Stomach (tissue), 9 donors: ENCODE measurements around the gene SFXN1. TPM values are rescaled to one million over a fixed set of nuclear protein-coding genes. Genes with fewer than 3 reads are reported as not detected.

Experiments used
- DNase-seq, 2 donors: peaks; one replicate each; pipeline versions ENCODE4 v3.0.0 to v3.0.0-alpha.2; 2013 to 2019
- H3K27ac ChIP-seq, 5 donors: fragments of 200-600 bp in 4 of 5; sonication (generic) in 4 of 5; one replicate each; pipeline ENCODE4 v1.5.1; 2013 to 2019; ENCODE audit warnings: mild to moderate bottlenecking in 1 of 5, moderate library complexity in 1 of 5
- H3K27me3 ChIP-seq, 3 donors: fragments of 200-600 bp; sonication (generic); one replicate each; pipeline ENCODE4 v1.5.1; 2017 to 2019; ENCODE audit warnings: mixed run types in 1 of 3
- H3K36me3 ChIP-seq, 4 donors: fragments of 200-600 bp; sonication (generic); 1 replicate in 3 of 4; 2 replicates in 1 of 4; pipeline ENCODE4 v1.5.1; 2016 to 2019
- H3K4me1 ChIP-seq, 4 donors: fragments of 200-600 bp; sonication (generic); one replicate each; pipeline ENCODE4 v1.5.1; 2016 to 2019
- H3K4me3 ChIP-seq, 4 donors: fragments of 200-600 bp; sonication (generic) in 3 of 4; one replicate each; pipeline ENCODE4 v1.5.1; 2016 to 2019; ENCODE audit warnings: mild to moderate bottlenecking in 1 of 4
- H3K9me3 ChIP-seq, 4 donors: fragments of 200-600 bp; sonication (generic); one replicate each; pipeline ENCODE4 v1.5.1; 2016 to 2019
- CTCF ChIP-seq, 7 experiments: fragments of 450-650 bp in 4 of 7; fragments of 200-600 bp in 3 of 7; sonication (generic) in 3 of 7; IDR thresholded peaks; one replicate each; pipeline ENCODE4 v1.5.1; 2016 to 2019; ENCODE audit warnings: antibody characterized with exemption in 7 of 7, control low read depth in 2 of 7, mild to moderate bottlenecking in 1 of 7
- EP300 ChIP-seq: sonication (generic); formaldehyde crosslinking; IDR thresholded peaks from one replicate; pipeline ENCODE4 v1.6.1; 2017; ENCODE audit warnings: antibody characterized with exemption
- POLR2A ChIP-seq, 4 donors: fragments of 450-650 bp; IDR thresholded peaks; one replicate each; pipeline ENCODE4 v1.6.1; 2016; ENCODE audit warnings: antibody characterized with exemption in 4 of 4, control low read depth in 2 of 4, mild to moderate bottlenecking in 1 of 4, moderate library complexity in 1 of 4
- POLR2AphosphoS5 ChIP-seq, 3 donors: sonication (generic); formaldehyde crosslinking; IDR thresholded peaks; one replicate each; pipeline ENCODE4 v1.6.1; 2016; ENCODE audit warnings: antibody characterized with exemption in 3 of 3
- WGBS, 5 donors: extraction: QIAGEN DNeasy Blood & Tissue Kit in 3 of 5; methylation state at CpG; one replicate each; pipeline versions ENCODE4 v1.1.5 to v1.1.7; 2013 to 2018; 5-methylcytosine and 5-hydroxymethylcytosine counted together
- intact Hi-C: fragments of 100-400 bp; cut with DNase I; formaldehyde crosslinking; loops from one replicate; pipeline ENCODE4 v1.15.1; 2023; ENCODE audit warnings: low total_unique reads
- polyA plus RNA-seq, 3 donors: library from polyadenylated mRNA; stranded (reverse); fragments of 200-250 nt; gene quantifications; one replicate each; pipeline ENCODE4 v1.2.3, GENCODE V29; 2013
- total RNA-seq, 5 donors: library from RNA; depleted of rRNA; stranded (reverse); fragments of >200 nt; gene quantifications; one replicate each; pipeline versions ENCODE4 v1.1.0 to v1.2.3, GENCODE V29; 2014 to 2016
- donor health status: healthy with polysubstance abuse.
- donor health status: Bipolar disorder and iron deficiency.
- donor health status: healthy.

SFXN1 gene
- total and polyA plus RNA-seq, 8 donors = 8.3 to 33.6 (median 14.0) TPM

DNA sequence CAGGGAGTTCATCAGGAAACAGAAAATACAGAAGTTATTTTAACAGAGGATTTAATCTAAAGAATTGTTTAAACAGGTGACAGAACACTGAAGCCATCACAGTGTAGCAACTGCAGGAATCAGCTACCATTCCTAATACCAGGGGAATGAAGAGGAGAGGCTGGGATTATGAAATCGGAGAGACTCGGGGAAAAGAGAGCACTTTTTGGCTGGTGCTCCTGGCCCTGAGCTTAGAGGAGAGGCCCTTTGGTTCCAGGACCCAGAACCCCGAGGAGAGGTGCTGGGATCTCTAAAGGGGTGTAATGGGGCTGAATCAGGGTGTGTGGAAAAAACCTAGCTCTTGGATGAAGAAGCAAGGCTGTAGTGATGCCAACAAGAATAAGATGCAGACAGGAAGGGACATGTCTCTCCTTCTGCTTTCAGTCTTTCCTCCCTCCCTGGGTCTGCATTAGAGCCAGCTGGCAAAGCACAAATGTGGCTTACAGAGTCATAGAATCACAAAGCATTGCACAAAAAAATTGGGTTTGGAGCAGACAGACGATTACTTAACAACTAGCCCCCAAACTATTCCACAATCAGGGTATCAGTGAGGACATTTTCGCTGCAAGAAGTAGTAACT is 11.6 kb upstream of the SFXN1 start:
- intact Hi-C loops = no loop called here
- no peak overlapping the region for H3K4me3 ChIP-seq
- no peaks in the 10 kb centered on the region for H3K36me3 ChIP-seq
- TF ChIP-seq POLR2AphosphoS5 (IDR thresholded peaks at IDR 0.05) = no peak
- no peak for TF ChIP-seq POLR2A (IDR thresholded peaks at IDR 0.05)
- no peak overlapping the region for H3K27ac ChIP-seq
- H3K4me1 ChIP-seq = no peaks in the 10 kb centered on the region
- H3K9me3 ChIP-seq = peaks cover 0 to 3% (median 0%) of the 10 kb centered on the region in 4 donors
- DNase-seq = peak in 1 of 2 donors; percentile 54
- H3K27me3 ChIP-seq = peaks cover 0 to 11% (median 4%) of the 10 kb centered on the region in 3 donors
- 48 to 69% (median 53%) methylated on average over 5 of the region's 5 CpGs for WGBS, 5 donors

- no peak for DNase-seq
- Histone ChIP-seq H3K27me3 (peaks cover 0 to 11% (median 4%) of the 10 kb centered on the region in 3 donors), H3K9me3 (no peaks in the 10 kb centered on the region), H3K36me3 (no peaks in the 10 kb centered on the region), H3K27ac (no peak overlapping the region), H3K4me3 (no peak overlapping the region), H3K4me1 (no peaks in the 10 kb centered on the region)
- intact Hi-C loops = no loop called here
- WGBS, 5 donors = 32 to 42% (median 40%) methylated on average over 11 of the region's 11 CpGs
- TF ChIP-seq CTCF (IDR thresholded peaks at IDR 0.05) (no peak), EP300 (no peak)
Measured at GRCh38 chr5:175467983-175468690, 10.2 kb upstream of the SFXN1 start.

- DNase-seq = no peak
- Histone ChIP-seq H3K9me3 (no peaks in the 10 kb centered on the region), H3K27ac (no peak overlapping the region), H3K27me3 (peaks cover 0 to 11% (median 4%) of the 10 kb centered on the region in 3 donors), H3K4me1 (no peaks in the 10 kb centered on the region), H3K4me3 (no peak overlapping the region), H3K36me3 (no peaks in the 10 kb centered on the region)
- intact Hi-C loops = no loop called here
- WGBS, 5 donors = 89 to 98% (median 96%) methylated on average over 1 of the region's 1 CpG
- TF ChIP-seq POLR2A (IDR thresholded peaks at IDR 0.05) (no peak), CTCF (IDR thresholded peaks at IDR 0.05) (no peak), POLR2AphosphoS5 (IDR thresholded peaks at IDR 0.05) (no peak), EP300 (no peak)
Measured at GRCh38 chr5:175468892-175469291, 9.5 kb upstream of the SFXN1 start.

GRCh38 chr5:175469916-175470315 is 8.4 kb upstream of the SFXN1 start:
- intact Hi-C loops = no loop called here
- WGBS, 5 donors = 50 to 69% (median 61%) methylated on average over 3 of the region's 3 CpGs
- H3K4me1 ChIP-seq = no peaks in the 10 kb centered on the region
- H3K9me3 ChIP-seq = no peaks in the 10 kb centered on the region
- no peak overlapping the region for H3K4me3 ChIP-seq
- no peaks in the 10 kb centered on the region for H3K36me3 ChIP-seq
- peaks cover 0 to 11% (median 4%) of the 10 kb centered on the region in 3 donors for H3K27me3 ChIP-seq
- H3K27ac ChIP-seq = no peak overlapping the region
- DNase-seq = no peak
- no peak for TF ChIP-seq POLR2AphosphoS5 (IDR thresholded peaks at IDR 0.05)

GRCh38 chr5:175470781-175471180 is 7.6 kb upstream of the SFXN1 start:
- peaks cover 0 to 11% (median 4%) of the 10 kb centered on the region in 3 donors for H3K27me3 ChIP-seq
- intact Hi-C loops = no loop called here
- no peaks in the 10 kb centered on the region for H3K4me1 ChIP-seq
- no peak overlapping the region for H3K4me3 ChIP-seq
- no peaks in the 10 kb centered on the region for H3K9me3 ChIP-seq
- H3K27ac ChIP-seq = no peak overlapping the region
- no peaks in the 10 kb centered on the region for H3K36me3 ChIP-seq
- TF ChIP-seq POLR2A (IDR thresholded peaks at IDR 0.05) (no peak), POLR2AphosphoS5 (IDR thresholded peaks at IDR 0.05) (no peak), EP300 (no peak), CTCF (IDR thresholded peaks at IDR 0.05) (no peak)
- 44 to 66% (median 55%) methylated on average over 5 of the region's 5 CpGs for WGBS, 5 donors
- DNase-seq = peak in 1 of 2 donors; percentile 68
